Caki2 (cell line): ENCODE results near the gene NTNG2. TPM values are rescaled to one million over a fixed set of nuclear protein-coding genes. Genes with fewer than 3 reads are reported as not detected.

ENCODE experiments used
- DNase-seq: peaks from one replicate; pipeline ENCODE4 v3.0.0-alpha.2; 2015; ENCODE audit warnings: low read depth
- in situ Hi-C: cut with HindIII; loops from 2 replicates; pipeline ENCODE4 v1.10.0; 2016; ENCODE audit warnings: low sequenced_read_pairs, low pct_unique_long_range_greater_than_20kb, mixed read lengths
- total RNA-seq: library from RNA; depleted of rRNA; stranded (reverse); fragments of >200 nt; shearing (Covaris generic); gene quantifications from 2 replicates; pipeline ENCODE4 v1.2.3, GENCODE V29; 2014; ENCODE audit warnings: low replicate concordance

NTNG2 gene
- total RNA-seq, 1 experiment from 2014 or later = 5.1 TPM

GRCh38 chr9:132164604-132165362 is 2.9 kb downstream of the NTNG2 start:
- in situ Hi-C loops = no loop called here
- no peak for DNase-seq

DNA sequence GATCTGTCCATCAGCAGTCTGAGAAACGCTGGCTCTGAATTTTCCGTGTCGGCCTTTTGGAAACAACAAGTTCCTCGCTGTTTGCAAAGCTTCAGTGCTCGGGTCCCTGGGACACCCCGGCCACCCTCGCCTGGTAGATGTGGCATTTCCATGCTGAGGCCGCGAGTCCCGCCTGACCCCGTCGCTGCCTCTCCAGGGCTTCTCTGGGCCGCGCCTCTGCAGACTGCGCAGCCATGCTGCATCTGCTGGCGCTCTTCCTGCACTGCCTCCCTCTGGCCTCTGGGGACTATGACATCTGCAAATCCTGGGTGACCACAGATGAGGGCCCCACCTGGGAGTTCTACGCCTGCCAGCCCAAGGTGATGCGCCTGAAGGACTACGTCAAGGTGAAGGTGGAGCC is 4.7 kb downstream of the NTNG2 start:
- in situ Hi-C loops = no loop called here
- DNase-seq = no peak

GRCh38 chr9:132167192-132167591 is 5.3 kb downstream of the NTNG2 start:
- in situ Hi-C loops = no loop called here
- DNase-seq = no peak

DNA sequence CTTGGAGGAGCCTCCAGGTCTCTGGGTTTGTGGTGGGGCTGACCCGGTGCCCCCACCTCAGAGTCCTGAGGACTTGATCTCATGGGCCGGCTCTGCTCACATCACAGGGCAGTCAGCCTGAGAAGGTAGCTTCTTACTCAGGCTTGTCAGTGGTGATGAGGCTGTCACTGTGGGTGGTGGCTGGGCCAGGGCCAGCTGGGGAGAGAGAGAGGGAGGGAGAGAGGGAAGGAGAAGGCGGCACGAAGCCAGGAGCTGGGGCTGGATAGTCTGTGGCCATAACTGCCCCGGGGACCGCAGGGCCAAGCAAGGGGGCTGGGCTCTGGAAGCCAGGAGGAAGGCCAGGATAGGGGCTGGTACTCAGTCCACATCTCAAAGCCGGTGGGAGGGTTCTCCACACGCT is 6.5 kb downstream of the NTNG2 start:
- in situ Hi-C loops = no loop called here
- no peak for DNase-seq

GRCh38 chr9:132168851-132169250 is 7.0 kb downstream of the NTNG2 start:
- in situ Hi-C loops = no loop called here
- no peak for DNase-seq

DNA sequence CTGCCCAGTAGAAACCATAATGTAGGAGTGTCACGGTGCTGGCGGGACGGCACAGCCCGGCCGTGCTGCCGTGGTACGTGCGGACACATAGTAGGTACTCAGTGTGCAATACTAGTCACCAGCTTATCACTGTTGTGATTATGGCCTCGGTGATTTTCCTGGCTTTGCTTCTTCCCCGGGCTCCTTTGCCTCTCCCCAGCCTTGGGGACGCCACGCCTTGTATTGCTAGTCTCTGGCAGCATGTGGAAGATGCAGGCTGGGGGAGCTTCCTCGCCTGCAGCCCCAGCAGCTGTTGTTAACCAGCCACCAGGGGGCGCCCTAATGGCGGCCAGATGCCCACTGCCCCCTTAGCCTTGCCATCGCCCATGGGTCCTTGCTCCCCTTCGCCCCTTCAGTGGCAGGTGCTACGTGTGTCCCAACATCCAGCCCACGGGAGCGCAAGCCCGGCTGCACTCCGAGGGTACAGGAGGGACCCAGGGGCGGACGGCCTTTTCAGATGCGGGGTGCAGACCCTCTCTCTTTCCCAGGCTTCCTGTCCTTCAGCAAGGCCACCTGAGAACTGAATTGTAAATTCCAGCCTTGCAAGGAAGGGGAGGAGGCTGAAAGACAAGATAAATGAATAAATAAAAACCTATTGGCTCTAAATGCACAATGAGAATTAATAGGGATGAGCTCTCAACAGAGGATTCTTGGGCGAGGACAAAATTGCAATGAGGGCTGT is 8.0 kb downstream of the NTNG2 start:
- in situ Hi-C loops = no loop called here
- DNase-seq = no peak

DNA sequence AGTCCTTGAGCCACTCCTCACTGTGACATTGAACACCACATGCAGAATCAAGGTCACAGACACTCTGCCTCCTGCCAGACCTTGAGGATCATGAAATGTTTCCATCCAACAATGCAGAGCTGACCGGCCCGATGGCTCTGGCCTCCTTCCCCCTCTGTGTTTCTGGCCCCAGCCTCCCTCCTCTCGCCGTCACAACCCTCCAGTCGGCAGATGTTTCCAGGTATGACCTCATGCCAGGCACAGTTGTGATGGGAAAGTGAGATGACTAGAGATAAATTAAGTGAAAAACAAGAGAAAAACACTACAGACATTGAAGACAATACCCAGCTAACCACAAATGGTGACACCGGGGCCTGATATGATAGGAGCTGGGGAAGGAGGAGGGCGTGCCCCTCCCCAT is 9.8 kb downstream of the NTNG2 start:
- in situ Hi-C loops = no loop called here
- no peak for DNase-seq

DNA sequence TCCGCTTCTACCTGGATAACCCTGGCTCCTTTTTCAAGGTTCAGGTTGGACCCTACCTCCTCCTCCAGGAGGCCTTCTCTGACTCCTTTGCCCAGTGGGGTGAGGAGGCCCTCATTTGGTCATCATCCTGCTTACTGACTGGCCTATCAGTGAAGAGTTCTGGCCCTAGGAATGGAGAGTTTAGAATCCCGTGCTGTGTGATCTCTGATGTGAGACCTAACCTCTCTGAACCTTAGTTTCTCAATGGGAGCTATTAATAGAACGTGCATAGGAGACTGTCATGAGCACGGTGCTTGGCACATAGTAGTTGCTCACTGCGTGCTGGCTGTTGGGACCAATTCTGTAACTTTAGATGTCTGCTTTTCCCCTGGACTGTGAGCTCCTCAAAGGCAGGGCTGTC is 10.3 kb downstream of the NTNG2 start:
- in situ Hi-C loops = no loop called here
- DNase-seq = no peak

DNA sequence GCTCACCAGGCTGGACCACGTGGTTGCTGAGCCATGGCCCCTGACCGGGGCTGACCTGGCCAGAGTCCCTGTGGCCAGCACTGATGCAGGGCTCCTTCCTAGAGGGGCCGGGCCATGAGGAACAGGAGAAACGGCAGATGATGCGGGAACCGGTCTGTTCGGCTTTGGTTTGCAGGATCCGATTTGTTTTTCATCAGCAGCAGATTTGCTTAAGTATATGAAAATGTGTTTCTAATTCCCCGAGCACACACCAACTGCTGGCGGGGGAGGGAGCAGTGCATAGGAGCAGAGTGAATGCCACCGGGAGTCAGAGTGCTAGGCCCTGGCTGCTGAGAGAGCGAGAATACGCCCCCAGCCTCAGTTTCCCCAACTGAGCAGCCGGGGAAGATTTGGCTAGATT is 13.6 kb downstream of the NTNG2 start:
- DNase-seq = no peak
- in situ Hi-C loops = no loop called here

DNA sequence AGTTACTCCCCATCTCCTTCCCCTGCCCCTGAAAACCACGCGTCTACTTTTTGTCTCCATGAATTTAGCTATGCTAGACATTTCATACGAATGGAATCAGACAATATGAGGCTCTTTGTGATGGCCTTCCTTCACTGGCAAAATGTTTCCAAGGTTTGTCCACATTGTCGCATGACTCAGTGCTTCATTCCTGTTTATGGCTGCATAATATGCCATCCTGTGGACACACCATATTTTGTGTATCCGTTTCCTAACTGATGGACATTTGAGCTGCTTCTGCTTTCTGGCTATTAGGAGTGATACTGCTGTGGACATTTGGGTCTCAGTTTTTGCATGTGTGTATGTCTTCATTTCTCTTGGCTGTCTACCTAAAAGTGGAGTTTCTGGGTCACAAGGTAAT is 14.5 kb downstream of the NTNG2 start:
- in situ Hi-C loops = no loop called here
- no peak for DNase-seq

GRCh38 chr9:132181796-132182313 is 20.0 kb downstream of the NTNG2 start:
- no peak for DNase-seq
- in situ Hi-C loops = no loop called here

DNA sequence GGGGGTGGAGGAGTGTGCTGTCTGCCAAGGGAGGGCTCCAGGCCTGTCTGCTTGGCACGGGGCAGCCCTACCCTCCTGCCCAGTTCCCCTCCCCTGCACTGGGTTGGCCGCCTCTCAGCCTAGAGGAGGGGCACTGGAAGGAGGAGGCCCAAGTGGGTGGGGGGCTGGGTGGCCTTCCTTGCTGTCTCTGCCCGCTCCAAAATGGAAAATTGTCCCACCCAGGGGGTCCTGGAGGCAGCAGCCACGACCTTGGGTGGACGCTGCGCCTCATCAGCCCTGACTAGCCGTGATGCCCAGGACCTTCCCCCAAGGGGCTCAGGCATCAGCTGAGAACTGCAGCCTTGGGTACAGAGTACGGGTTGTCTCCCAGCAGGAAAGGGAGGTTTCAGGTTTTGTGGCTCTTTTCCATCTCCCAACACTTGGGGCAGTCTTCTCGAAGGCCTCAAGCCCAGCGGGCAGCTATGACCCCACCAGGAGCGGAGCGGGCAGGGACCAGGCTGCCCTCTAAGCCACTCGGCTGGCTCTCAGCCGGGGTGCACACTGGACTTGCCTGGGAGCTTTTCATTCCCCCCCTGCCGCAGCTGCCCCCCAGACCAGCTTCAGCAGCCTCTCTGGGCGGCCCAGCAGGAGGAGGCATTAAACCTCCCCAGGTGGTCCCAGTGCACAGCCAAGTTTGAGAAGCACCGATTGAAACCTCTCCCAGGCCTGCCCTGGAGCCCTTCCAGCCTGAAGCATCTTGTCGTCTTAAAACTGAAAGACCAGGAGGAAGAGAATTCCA is 20.6 kb downstream of the NTNG2 start:
- no peak for DNase-seq
- in situ Hi-C loops = no loop called here

- in situ Hi-C loops = no loop called here
- DNase-seq = no peak
These were observed 21.3 kb downstream of the NTNG2 start for GRCh38 chr9:132183134-132183533.

DNA sequence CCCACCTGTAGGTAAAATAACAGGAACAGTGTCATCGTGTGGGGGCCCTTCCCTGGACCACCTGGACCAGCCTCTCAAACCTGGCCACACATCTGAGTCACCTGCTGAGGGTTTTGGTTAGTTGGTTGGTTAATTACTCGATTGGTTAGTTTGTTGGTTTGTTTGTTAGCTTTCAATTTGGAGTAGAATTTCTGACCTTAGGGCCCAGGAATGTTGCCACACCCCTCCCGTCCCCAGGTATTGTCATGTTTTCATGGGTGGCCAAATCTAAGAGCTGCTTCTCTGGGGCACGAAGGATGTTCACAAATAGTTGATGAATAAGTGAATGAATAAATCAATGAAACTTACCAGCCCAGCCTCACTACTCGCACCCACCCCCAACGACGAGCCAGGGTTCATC is 21.9 kb downstream of the NTNG2 start:
- in situ Hi-C loops = no loop called here

DNA sequence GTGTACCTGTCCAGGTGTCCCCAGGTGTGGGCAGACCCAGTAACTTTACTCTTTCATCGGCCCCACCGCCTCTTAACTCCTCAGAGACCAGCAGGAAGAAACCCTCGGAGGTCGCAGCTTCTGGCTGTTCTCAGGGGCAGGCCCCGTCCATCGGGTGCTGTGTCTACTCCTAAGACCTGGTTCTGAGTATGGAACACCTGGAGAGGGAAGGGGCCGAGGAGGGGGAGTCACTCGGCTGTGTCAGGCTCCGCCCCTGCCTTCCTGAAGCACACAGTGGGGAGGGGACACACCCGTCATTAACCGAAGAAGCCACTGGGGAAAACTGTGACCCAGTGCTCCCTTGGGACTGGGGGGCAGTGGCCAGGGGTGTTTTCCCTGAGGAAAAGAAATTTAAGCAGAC is 22.3 kb downstream of the NTNG2 start:
- in situ Hi-C loops = no loop called here
- no peak for DNase-seq

More for the DNA sequence above, 21.9 kb downstream of the NTNG2 start:
- DNase-seq = no peak

DNA sequence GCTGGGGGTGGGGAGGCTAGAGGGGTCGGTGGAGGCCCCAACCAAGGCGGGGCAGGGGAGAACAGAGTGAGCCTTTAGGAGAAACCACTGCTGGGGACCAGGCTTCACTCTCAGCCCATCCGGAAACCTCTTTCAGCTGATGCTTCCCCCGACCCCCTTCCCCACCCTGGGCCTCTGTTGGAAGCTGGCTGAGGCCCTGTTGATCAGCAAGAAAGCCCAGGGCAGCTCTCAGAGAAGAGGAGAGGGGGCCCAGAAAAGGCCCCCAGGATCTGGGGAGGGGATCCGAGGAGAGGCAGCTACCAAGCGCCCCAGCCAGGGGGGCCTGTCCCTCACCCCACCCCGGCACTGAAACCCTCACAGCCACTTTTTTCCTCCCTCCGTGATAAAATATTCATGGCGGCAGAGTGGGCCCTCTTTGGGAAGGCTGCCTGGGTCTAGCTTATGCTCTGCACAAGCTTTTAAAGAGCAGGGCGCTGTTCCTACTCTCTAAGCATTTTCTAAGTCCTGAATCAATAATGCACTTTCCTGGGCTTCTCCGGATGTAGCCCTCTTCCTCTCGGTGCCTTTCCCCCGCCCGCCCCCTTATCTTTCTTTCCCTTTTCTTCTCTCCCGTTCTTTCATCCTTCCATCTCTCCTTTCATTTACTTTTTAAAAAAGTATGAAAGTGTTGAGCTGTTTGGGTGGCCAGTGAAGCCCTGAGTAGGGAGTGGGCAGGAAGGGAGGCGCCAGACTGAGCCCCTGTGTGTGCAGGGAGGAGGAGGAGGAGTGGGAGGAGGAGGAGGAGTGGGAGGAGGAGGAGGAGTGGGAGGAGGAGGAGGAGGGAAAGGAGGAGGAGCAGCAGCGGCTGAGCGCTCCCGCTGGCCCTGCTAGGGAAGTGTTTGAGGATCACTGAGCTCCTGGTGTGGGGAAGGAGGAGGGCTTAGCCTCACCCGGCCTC is 23.5 kb downstream of the NTNG2 start:
- in situ Hi-C loops = no loop called here
- no peak for DNase-seq

DNA sequence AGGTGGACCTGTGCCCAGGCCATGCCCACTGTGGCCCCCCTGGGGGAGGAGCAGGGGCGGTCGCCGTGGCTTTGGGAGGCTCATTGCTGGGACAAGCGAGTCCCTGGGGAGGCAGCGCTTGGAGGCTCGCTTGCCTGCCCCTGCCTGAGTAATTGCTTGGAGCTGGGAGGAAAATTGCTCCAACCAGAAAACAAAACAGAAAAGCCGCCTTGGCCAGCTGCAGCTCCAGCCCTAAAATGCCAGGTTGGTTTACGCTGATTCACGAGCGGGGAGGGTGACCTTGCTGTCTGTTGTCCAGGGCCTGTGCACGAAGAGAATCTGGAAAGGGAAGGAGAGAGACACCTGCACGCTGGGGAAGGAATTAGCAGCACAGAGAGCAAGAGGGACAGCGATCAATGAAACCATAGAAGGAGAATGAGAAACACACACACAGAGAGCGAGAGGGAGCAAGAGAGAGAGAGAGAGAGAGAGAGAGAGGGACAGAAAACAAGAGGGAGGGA is 25.3 kb downstream of the NTNG2 start:
- in situ Hi-C loops = no loop called here

GRCh38 chr9:132190966-132191365 is 29.1 kb downstream of the NTNG2 start:
- DNase-seq = no peak
- in situ Hi-C loops = no loop called here

More for the DNA sequence above, 25.3 kb downstream of the NTNG2 start:
- DNase-seq = no peak
